GM21723 (cell line): Measurements from ENCODE around the gene VILL.

Source experiments
- ATAC-seq: cut with Tn5 transposase; IDR thresholded peaks from one replicate; pipeline ENCODE4 v1.9.1; 2021; ENCODE audit warnings: mild to moderate bottlenecking, moderate library complexity; ENCODE audit not compliant: unreplicated experiment

Gene VILL

GRCh38 chr3:37990527-37990926 is at the start of gene VILL:
TSS of gene VILL (plus strand) at chr3:37990786. CDS start at chr3:37993673, 2,887 bp downstream.
- ATAC-seq = no peak

DNA sequence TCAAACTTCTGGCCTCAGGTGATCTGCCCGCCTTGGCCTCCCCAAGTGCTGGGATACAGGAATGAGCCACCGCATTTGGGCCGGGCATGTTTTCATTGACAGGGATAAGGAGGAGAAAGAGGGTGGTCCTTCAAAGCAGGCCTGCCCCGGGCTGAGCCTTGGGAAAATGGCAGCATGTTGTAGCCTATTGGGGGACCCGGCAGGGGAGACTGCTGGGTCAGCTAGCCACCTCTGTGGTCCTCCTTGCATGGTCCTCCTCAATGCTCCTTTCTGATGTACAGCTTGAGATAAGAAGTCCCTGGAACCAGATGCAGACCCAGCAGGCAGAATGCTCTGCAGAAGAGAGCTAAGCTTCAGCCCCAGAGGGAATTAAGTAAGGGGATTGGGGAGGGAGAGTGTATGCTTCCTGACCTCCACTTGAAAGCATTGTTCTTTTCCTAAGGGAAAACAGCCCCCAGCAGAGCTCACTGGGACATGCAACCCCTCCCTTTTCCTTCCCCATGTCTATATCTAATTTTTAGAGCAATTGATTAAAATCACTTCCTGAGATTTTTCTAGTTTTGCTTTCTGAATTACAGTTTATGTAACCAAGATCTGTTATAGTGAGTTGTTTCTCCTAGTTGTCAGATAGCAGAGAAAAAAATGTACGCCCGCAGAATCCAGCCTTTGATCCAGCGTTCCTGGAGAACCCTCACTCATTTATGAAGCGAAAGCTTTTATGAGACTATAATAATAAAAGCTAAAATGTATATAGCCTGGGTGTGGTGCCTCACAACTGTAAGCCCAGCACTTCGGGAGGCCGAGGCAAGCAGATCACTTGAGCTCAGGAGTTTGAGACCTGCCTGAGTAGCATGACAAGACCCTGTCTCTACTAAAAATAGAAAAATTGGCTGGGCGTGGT is 48.7 kb upstream of the VILL start:
- no peak for ATAC-seq

- ATAC-seq = no peak
Measured at GRCh38 chr3:37942646-37943045, 47.9 kb upstream of the VILL start.

DNA sequence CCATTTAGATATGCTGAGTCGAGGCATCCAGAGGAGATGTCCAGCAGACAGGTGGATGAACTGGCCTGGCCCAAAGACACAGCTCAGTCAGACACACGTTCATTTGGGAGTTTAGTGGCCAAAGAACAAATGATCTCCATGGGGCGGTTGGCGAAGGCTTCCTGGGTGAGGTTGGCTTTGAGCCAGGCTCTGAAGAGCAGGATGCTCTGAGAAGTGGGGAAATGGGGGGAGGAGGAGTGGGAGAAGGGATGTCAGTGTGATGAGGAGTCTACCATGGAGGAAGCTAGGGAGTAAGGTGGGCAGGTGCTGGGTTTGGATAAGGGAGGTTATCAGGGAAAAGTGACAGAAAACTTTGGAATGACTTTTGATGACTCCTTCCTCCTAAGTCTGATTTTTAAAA is 47.5 kb upstream of the VILL start:
- ATAC-seq = no peak

DNA sequence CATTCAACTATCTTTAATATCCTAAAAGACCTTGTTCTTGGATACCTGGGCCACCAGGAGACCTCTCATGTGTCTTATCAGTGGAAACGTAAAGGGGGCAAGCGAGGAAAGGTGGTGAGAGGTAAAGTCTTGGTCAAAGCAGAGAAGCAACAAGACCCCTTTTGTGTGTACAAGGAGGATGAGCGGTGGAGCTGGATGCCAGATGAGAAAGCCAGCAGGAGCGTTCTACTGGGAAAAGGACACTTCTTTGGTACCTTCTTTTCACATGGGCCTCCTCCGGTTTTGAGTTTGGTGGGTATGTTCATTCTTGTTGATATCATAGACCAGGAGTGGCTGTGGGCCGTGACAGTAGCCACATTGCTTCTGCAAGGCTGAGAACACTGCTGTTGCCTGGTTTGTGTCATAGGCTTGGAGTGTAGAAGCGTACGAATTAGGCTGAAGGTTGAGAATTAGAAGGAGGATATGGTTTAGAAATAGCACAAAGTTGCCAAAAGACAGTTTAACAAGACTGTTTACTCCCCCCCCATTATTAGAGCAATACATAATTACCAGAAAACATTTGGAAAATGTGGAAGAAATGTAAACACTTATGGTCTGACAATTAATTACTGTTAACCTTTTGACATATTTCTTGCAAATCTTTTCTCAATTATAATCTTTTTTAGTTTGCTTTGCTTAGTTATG is 46.8 kb upstream of the VILL start:
- no peak for ATAC-seq

DNA sequence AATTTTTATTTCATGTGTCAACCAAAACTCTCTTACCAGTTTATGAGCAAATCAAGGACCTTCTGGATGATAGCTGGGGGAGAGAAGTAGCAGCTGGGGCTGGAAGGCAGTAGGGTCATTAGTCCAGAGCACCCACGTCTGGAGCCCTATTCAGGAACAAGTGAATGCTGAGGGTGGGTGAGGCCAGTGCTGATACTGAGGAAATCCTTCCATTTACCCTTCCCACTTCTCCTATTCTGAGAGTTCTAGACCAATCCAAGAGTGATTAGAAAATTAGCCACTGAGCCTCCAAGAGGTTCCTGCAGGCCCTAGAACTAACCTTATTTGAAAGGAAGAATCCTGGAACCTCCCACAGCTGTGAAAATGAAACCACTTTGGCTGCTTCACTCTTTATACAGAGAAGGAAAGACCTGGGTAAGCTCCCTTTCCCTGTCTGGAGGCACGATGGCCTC is 46.2 kb upstream of the VILL start:
- no peak for ATAC-seq

DNA sequence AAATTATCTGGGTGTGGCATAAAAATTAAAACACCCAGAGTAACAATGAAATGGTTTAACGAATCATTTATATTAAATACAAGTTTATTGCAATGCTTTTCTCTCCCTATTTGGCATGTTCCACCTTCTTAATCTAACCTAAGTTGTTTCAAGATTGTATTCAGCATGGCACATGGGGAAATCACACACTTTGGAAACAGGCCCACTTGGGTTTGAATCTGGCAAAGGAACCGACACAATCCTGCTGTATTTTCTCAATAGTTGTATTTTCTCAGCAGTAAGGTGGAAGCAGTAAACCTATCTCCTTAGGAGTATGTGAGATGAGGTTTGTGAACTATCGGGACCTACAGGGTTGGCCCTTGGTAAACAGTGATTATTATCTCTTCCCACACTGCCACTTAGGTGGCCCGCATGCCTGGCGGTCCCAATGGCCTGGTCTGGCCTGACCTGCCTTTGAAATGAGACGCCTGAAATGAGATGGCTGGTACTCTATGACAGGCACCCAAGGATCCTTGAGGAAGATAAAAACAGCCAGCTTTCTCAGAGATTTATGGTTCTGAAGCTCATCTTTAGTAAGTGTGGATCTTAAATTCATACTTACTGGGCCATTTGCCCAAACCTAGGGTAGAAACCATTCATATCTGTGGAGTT is 45.3 kb upstream of the VILL start:
- ATAC-seq = no peak

- ATAC-seq = no peak
Measured at GRCh38 chr3:37945807-37946530, 44.6 kb upstream of the VILL start.

DNA sequence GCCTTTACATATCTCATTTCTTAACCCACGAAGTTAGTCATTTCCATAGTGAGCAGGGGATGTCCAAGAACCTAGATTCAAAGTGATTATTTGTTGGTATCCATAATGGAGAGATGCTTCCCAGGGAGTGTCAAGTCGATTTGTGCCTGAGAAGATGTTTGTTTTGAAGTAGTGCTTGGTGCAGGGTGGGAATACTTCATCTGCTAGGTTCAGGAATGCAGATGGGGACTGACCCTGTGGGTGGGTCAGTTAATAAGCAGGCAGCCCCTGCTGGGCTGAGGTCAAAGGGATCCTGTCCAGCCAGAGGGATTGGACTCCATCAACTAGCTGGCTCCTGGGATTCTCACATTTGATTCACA is 44.1 kb upstream of the VILL start:
- ATAC-seq = no peak

GRCh38 chr3:37949866-37950265 is 40.7 kb upstream of the VILL start:
- ATAC-seq = no peak

GRCh38 chr3:37952564-37952963 is 38.0 kb upstream of the VILL start:
- no peak for ATAC-seq

- ATAC-seq = no peak
Measured at GRCh38 chr3:37953226-37953625, 37.4 kb upstream of the VILL start.

DNA sequence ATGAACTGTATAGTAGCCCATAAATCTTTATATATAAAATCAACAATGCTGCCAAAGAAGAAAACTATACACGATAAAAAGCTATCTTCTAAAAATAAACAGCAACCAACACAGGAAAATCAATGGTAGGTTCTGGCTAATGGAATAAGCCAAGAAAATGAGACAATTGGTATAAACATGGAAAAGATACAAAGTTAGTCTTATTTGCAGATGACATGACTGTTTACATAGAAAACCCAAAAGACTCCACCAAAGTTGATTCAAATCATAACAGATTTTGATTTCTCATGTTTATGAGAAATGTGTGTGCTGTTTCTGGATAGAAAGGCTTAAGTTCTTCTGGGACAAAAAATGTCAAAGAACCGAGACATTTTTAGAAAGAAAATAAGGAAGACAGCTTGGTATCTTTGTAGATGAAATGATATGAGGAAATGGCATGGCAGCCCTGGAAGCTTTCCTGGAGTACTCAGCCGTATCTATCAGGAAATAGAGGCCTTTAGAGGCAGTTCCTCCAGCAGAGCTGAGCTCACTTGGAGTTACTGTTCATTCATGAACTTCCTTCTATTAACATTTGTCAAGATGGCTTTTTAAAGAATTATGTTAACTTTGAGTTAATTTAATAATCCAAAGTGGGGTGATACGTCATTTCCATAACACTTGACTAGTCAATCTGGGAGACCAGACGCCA is 36.7 kb upstream of the VILL start:
- no peak for ATAC-seq

- ATAC-seq = no peak
Measured at GRCh38 chr3:37954881-37955280, 35.7 kb upstream of the VILL start.

DNA sequence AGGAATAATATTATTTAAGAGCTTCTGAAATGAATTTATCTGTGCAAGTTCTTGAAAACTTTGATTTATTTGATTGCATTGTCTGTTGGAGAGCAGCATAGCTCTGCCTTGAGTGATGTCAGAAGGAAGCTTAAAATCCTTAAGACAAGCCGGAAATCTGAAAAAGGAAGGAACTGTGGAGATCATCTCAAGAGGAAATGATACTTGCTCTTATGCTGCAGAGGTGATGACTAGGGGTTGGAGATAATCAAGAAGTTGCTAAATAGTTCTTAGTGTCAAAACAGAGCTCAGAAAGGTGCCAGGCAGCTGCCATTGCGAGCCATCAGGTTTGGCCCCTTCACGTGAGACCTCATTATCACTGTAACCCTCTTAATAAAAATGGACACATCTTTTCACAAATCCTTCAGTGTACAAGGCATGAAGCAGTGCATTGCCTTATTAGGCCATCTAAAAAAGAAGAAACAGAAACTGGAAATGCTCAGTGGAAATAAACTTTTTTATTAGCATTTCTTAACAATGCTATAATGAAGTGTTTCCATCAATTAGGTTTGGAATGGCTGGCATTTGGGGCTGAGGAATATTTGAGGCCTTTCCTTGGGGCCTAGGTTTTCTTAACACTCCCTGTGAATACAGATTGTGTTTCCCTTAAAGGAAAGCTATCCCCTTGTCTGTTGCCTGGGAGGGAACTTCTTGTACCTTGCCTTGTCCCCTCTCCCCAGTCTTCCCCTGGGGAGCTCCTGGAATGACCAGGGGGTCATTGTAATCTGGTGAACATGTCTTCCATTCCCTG is 34.5 kb upstream of the VILL start:
- ATAC-seq = no peak

- ATAC-seq = no peak
Measured at GRCh38 chr3:37956723-37957538, 33.7 kb upstream of the VILL start.

DNA sequence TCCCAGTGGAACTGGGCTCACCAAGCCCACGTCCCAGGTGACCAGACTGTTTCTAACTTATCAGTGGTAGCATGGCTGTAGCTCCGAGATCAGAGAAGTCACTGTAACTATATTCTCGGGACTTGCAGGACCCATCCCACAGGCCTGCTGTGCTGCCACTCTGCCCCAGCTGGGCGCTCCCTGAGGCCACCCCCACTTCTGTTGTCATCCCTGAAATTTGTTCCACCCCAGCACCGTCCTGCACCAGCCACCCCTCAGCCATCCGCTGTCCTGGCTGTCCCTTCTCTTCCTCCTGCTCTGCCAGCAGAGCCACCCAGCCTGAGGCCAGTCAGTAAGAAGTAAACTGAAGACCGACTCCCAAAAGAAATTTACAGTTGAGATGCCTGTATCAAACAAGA is 33.0 kb upstream of the VILL start:
- no peak for ATAC-seq

GRCh38 chr3:37961622-37962431 is 28.8 kb upstream of the VILL start:
- no peak for ATAC-seq
